ENCODE data around the gene ZBTB48. TPM values are rescaled to one million over a fixed set of nuclear protein-coding genes. Genes with fewer than 3 reads are reported as not detected.

The ZBTB48 gene
- total and polyA plus RNA-seq, 4 donors, result 8.3 to 18.1 (median 13.1) TPM

- WGBS, result 98% methylated on average over 13 of the region's 13 CpGs
- H3K36me3 ChIP-seq (ENCODE audit: control insufficient read depth in 4 of 4, insufficient read depth in 3 of 4, low read depth in 1 of 4, low read length in 3 of 4), result peaks cover 21 to 56% (median 46%) of the 10 kb centered on the region in 4 donors
- no peaks in the 10 kb centered on the region for H3K27me3 ChIP-seq (ENCODE audit: control insufficient read depth in 4 of 4, insufficient read depth in 4 of 4, low read length in 3 of 4)
- peaks cover 0 to 12% (median 9%) of the 10 kb centered on the region in 4 donors for H3K4me1 ChIP-seq (ENCODE audit: control insufficient read depth in 4 of 4, insufficient read depth in 4 of 4, low read length in 3 of 4)
- no peak overlapping the region for H3K27ac ChIP-seq (ENCODE audit: low read depth in 1 of 2, low read length in 2 of 2)
- no peak overlapping the region for H3K4me3 ChIP-seq (ENCODE audit: low read depth in 1 of 3, low read length in 3 of 3)
- no peaks in the 10 kb centered on the region for H3K9me3 ChIP-seq (ENCODE audit: control insufficient read depth in 4 of 4, low read length in 3 of 4)
- no peak overlapping the region for H3K9ac ChIP-seq (ENCODE audit: low read depth in 1 of 2, low read length in 2 of 2)
- no peak for TF ChIP-seq RAD21 (IDR thresholded peaks at IDR 0.05)
- TF ChIP-seq FOXA1 (IDR thresholded peaks at IDR 0.05), result no peak
- TF ChIP-seq CTCF (IDR thresholded peaks at IDR 0.05; ENCODE audit: low read depth, low read length, missing input control), result no peak
- no peak for DNase-seq (ENCODE audit: low spot score)
Measured at GRCh38 chr1:6530504-6531160, 49.2 kb upstream of the ZBTB48 start.

GRCh38 chr1:6531996-6532395 lies 47.8 kb upstream of the ZBTB48 start:
- Histone ChIP-seq H3K27me3 (ENCODE audit: control insufficient read depth in 4 of 4, insufficient read depth in 4 of 4, low read length in 3 of 4) (no peaks in the 10 kb centered on the region), H3K4me1 (ENCODE audit: control insufficient read depth in 4 of 4, insufficient read depth in 4 of 4, low read length in 3 of 4) (peaks cover 0 to 12% (median 9%) of the 10 kb centered on the region in 4 donors), H3K9ac (ENCODE audit: low read depth in 1 of 2, low read length in 2 of 2) (no peak overlapping the region), H3K27ac (ENCODE audit: low read depth in 1 of 2, low read length in 2 of 2) (no peak overlapping the region), H3K4me3 (ENCODE audit: low read depth in 1 of 3, low read length in 3 of 3) (no peak overlapping the region), H3K36me3 (ENCODE audit: control insufficient read depth in 4 of 4, insufficient read depth in 3 of 4, low read depth in 1 of 4, low read length in 3 of 4) (peaks cover 14 to 44% (median 35%) of the 10 kb centered on the region in 4 donors), H3K9me3 (ENCODE audit: control insufficient read depth in 4 of 4, low read length in 3 of 4) (no peaks in the 10 kb centered on the region)
- no peak for DNase-seq (ENCODE audit: low spot score)
- no peak for TF ChIP-seq HNF4G (IDR thresholded peaks at IDR 0.05)
- TF ChIP-seq RXRA (IDR thresholded peaks at IDR 0.05), result no peak
- no peak for TF ChIP-seq RAD21 (IDR thresholded peaks at IDR 0.05)
- no peak for TF ChIP-seq FOXA2 (IDR thresholded peaks at IDR 0.05)
- TF ChIP-seq MAX (IDR thresholded peaks at IDR 0.05), result no peak
- TF ChIP-seq REST (IDR thresholded peaks at IDR 0.05), result no peak
- no peak for TF ChIP-seq HNF4A (conservative IDR thresholded peaks at IDR 0.05)
- TF ChIP-seq JUND (IDR thresholded peaks at IDR 0.05), result no peak
- no peak for TF ChIP-seq TAF1 (conservative IDR thresholded peaks at IDR 0.05)
- no peak for TF ChIP-seq GABPA (IDR thresholded peaks at IDR 0.05 in 1 of 2, conservative IDR thresholded peaks at IDR 0.05 in 1 of 2)
- TF ChIP-seq EGR1 (IDR thresholded peaks at IDR 0.05; ENCODE audit: low read depth in 2 of 2), result no peak
- no peak for TF ChIP-seq ZBTB33 (IDR thresholded peaks at IDR 0.05)
- TF ChIP-seq CTCF (IDR thresholded peaks at IDR 0.05; ENCODE audit: low read depth, low read length, missing input control), result no peak
- TF ChIP-seq ATF3 (IDR thresholded peaks at IDR 0.05), result no peak
- no peak for TF ChIP-seq SP1 (IDR thresholded peaks at IDR 0.05)
- TF ChIP-seq YY1 (IDR thresholded peaks at IDR 0.05), result no peak
- TF ChIP-seq NR2F2 (IDR thresholded peaks at IDR 0.05), result no peak
- whole genome bisulfite sequencing, result 90% methylated on average over 5 of the region's 5 CpGs
